ENCODE measurements around the gene RAB10. TPM values are rescaled to one million over a fixed set of nuclear protein-coding genes. Genes with fewer than 3 reads are reported as not detected.
"Not testable (repeated sequence)": the region's sequence is repeated elsewhere in the genome, so short reads cannot be mapped to it uniquely, and the experiment has no call there.

RAB10 gene
- total RNA-seq, 1 donor from 2014 or later, result 238 TPM

DNA sequence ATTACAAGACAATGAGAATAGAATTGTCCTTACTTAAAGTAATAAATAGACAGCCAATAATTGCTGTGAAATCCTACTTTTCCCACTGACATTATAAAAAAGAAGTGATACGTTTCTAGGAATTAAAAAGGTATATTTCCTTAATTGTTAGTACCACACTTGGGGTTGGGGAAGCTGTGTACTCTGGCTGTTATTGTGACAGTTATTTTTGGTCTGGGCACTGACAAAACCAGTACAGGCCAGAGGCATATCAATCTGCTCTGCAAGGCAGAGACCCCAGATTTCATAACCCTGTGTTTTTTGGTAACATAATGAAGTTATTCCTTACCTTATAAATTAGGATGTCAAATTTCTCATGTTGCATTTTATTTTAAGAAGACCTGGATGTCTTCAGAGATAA, 66.5 kb downstream of the RAB10 start:
- Mint-ChIP-seq H3K4me3 (no peak overlapping the region), H3K4me1 (peaks cover 5% of the 10 kb centered on the region), H3K27me3 (ENCODE audit: insufficient read depth, low read depth) (peaks cover 2% of the 10 kb centered on the region), H3K27ac (no peak overlapping the region), H3K36me3 (peaks cover 53% of the 10 kb centered on the region), H3K9me3 (peaks cover 17% of the 10 kb centered on the region)
- Histone ChIP-seq H3K4me3 (no peak overlapping the region), H3K9me3 (ENCODE audit: low read depth) (peaks cover 11% of the 10 kb centered on the region), H3K27me3 (no peaks in the 10 kb centered on the region), H3K9ac (no peak overlapping the region), H2AFZ (replicated peaks) (no peak overlapping the region), H3K4me1 (peaks cover 6% of the 10 kb centered on the region), H3K36me3 (peaks cover 17% of the 10 kb centered on the region), H3K4me2 (no peak overlapping the region), H4K20me1 (ENCODE audit: low read depth) (peaks cover 36% of the 10 kb centered on the region), H3K27ac (no peak overlapping the region), H3F3A (ENCODE audit: low read depth) (peaks cover 3% of the 10 kb centered on the region), H3K79me2 (ENCODE audit: low read depth) (peaks cover 99% of the 10 kb centered on the region)
- TF ChIP-seq EZH2 (IDR thresholded peaks at IDR 0.05), result no peak
- TF ChIP-seq, protein P1, sequence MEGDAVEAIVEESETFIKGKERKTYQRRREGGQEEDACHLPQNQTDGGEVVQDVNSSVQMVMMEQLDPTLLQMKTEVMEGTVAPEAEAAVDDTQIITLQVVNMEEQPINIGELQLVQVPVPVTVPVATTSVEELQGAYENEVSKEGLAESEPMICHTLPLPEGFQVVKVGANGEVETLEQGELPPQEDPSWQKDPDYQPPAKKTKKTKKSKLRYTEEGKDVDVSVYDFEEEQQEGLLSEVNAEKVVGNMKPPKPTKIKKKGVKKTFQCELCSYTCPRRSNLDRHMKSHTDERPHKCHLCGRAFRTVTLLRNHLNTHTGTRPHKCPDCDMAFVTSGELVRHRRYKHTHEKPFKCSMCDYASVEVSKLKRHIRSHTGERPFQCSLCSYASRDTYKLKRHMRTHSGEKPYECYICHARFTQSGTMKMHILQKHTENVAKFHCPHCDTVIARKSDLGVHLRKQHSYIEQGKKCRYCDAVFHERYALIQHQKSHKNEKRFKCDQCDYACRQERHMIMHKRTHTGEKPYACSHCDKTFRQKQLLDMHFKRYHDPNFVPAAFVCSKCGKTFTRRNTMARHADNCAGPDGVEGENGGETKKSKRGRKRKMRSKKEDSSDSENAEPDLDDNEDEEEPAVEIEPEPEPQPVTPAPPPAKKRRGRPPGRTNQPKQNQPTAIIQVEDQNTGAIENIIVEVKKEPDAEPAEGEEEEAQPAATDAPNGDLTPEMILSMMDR (IDR thresholded peaks at IDR 0.05), result no peak
- TF ChIP-seq EZH2phosphoT487 (IDR thresholded peaks at IDR 0.05), result no peak
- DNase-seq (ENCODE audit: low spot score), result no peak

DNA sequence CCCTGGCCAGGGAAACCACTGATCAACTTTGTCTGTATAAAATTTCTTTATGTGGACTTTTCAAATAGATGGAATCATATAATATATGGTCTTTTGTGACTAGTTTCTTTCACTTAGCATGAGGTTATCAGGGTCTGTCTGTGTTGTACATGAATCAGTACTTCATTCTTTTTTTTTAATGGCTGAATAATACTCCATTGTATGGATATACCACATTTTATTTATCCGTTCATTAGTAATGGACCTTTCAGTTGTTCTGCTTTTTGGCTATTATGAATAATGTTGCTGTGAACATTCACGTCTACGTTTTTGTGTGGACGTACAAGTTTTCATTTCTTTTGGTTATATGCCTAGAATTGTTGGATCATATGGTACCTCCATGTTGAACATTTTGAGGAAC, 69.9 kb downstream of the RAB10 start:
- no peak overlapping the region for H3K4me3 Mint-ChIP-seq
- H3K79me2 ChIP-seq (ENCODE audit: low read depth), result peaks cover 99% of the 10 kb centered on the region

DNA sequence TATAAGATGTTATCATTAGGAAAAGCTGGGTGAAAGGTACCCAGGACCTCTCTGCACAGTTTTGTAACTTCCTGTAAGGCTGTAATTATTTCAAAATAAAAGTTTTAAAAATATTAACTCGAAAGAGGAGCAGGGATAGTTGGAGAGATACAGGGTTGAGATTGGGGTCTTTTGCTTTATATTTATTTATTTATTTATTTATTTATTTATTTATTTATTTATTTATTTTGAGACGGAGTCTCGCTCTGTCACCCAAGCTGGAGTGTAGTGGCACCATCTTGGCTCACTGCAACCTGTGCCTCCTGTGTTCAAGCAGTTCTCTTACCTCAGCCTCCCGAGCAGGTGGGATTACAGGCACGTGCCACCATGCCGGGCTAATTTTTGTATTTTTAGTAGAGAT, 74.8 kb downstream of the RAB10 start:
- H3K27ac Mint-ChIP-seq; H3K27ac ChIP-seq; H3K4me1 ChIP-seq; H3K27me3 Mint-ChIP-seq (ENCODE audit: insufficient read depth, low read depth); H3K4me1 Mint-ChIP-seq; H3K4me3 Mint-ChIP-seq; H3K9me3 ChIP-seq (ENCODE audit: low read depth); H3K4me3 ChIP-seq; DNase-seq (ENCODE audit: low spot score); H3K9me3 Mint-ChIP-seq; H3F3A ChIP-seq (ENCODE audit: low read depth); H2AFZ ChIP-seq (replicated peaks); H3K4me2 ChIP-seq; H3K9ac ChIP-seq; H3K27me3 ChIP-seq: not testable (repeated sequence)
- H3K79me2 ChIP-seq (ENCODE audit: low read depth), result peaks cover 63% of the 10 kb centered on the region
- peaks cover 16% of the 10 kb centered on the region for H3K36me3 ChIP-seq
- H3K36me3 Mint-ChIP-seq, result peaks cover 36% of the 10 kb centered on the region
- peaks cover 18% of the 10 kb centered on the region for H4K20me1 ChIP-seq (ENCODE audit: low read depth)

More for the DNA sequence above, 69.9 kb downstream of the RAB10 start:
- Histone ChIP-seq H3K9me3 (ENCODE audit: low read depth) (peaks cover 11% of the 10 kb centered on the region), H3K36me3 (peaks cover 17% of the 10 kb centered on the region), H2AFZ (replicated peaks) (no peak overlapping the region), H3K27me3 (no peaks in the 10 kb centered on the region), H4K20me1 (ENCODE audit: low read depth) (peaks cover 21% of the 10 kb centered on the region), H3K4me1 (peaks cover under 1% of the 10 kb centered on the region), H3K27ac (no peak overlapping the region), H3K4me3 (no peak overlapping the region), H3K9ac (no peak overlapping the region), H3F3A (ENCODE audit: low read depth) (no peaks in the 10 kb centered on the region), H3K4me2 (no peak overlapping the region)
- H3K27me3 Mint-ChIP-seq (ENCODE audit: insufficient read depth, low read depth), result peaks cover 2% of the 10 kb centered on the region
- H3K4me1 Mint-ChIP-seq, result no peaks in the 10 kb centered on the region
- TF ChIP-seq EZH2phosphoT487 (IDR thresholded peaks at IDR 0.05) (no peak), EZH2 (IDR thresholded peaks at IDR 0.05) (no peak)
- TF ChIP-seq, protein P1 (IDR thresholded peaks at IDR 0.05), result no peak
- no peak for DNase-seq (ENCODE audit: low spot score)
- H3K36me3 Mint-ChIP-seq, result peaks cover 47% of the 10 kb centered on the region
- no peak overlapping the region for H3K27ac Mint-ChIP-seq
- peaks cover 17% of the 10 kb centered on the region for H3K9me3 Mint-ChIP-seq

DNA sequence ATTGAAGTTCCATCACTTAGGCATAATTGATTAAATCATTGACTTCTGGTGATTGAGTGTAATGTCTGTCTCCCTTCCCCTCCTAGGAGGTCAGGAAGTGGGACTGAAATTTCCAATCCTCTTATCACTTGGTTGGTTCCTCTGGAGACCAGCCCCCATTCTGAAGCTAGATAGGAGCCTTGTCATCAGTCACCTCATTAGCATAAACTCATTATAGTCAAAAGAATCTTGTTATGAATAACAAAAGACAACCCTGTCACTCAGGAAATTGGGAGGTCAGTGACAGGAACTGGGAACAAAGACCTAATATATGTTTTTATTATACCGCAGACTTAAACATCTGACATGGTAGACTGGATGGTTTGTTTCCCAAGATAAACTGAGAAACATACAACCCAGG, 78.3 kb downstream of the RAB10 start:
- H3K4me3 ChIP-seq, result no peak overlapping the region
- DNase-seq (ENCODE audit: low spot score), result no peak
- no peaks in the 10 kb centered on the region for H3K27me3 ChIP-seq
- H3K27ac ChIP-seq, result no peak overlapping the region
- peaks cover 13% of the 10 kb centered on the region for H3K36me3 ChIP-seq
- Mint-ChIP-seq H3K4me1 (no peaks in the 10 kb centered on the region), H3K9me3 (no peaks in the 10 kb centered on the region), H3K27me3 (ENCODE audit: insufficient read depth, low read depth) (no peaks in the 10 kb centered on the region), H3K27ac (no peak overlapping the region), H3K4me3 (no peak overlapping the region), H3K36me3 (peaks cover 32% of the 10 kb centered on the region)
- no peaks in the 10 kb centered on the region for H3F3A ChIP-seq (ENCODE audit: low read depth)
- TF ChIP-seq EZH2 (IDR thresholded peaks at IDR 0.05) (no peak), EZH2phosphoT487 (IDR thresholded peaks at IDR 0.05) (no peak)
- TF ChIP-seq, protein P1 (IDR thresholded peaks at IDR 0.05), result no peak
- H3K9me3 ChIP-seq (ENCODE audit: low read depth), result no peaks in the 10 kb centered on the region
- H3K4me1 ChIP-seq, result no peaks in the 10 kb centered on the region
- peaks cover 41% of the 10 kb centered on the region for H3K79me2 ChIP-seq (ENCODE audit: low read depth)
- H3K4me2 ChIP-seq, result no peak overlapping the region
- no peak overlapping the region for H2AFZ ChIP-seq (replicated peaks)
- H3K9ac ChIP-seq, result no peak overlapping the region
- H4K20me1 ChIP-seq (ENCODE audit: low read depth), result peaks cover 11% of the 10 kb centered on the region
